ENCODE measurements around the gene SPG11. TPM values are rescaled to one million over a fixed set of nuclear protein-coding genes. Genes with fewer than 3 reads are reported as not detected.

Gene SPG11
- total RNA-seq, 1 experiment from 2014 or later, result 38.3 TPM

- no peak for DNase-seq
- no peak overlapping the region for H3K4me2 ChIP-seq (ENCODE audit: insufficient read depth, insufficient read length, low read length)
- H3K9ac ChIP-seq (ENCODE audit: extremely low read depth, insufficient read length, low read length), result no peak overlapping the region
- WGBS (ENCODE audit: extremely low coverage, insufficient read length, low lambda C conversion rate), result no CpG with 5 or more reads among the region's 5 CpGs
- H2AFZ ChIP-seq (ENCODE audit: low read length), result no peak overlapping the region
- peaks cover 20 to 69% (median 64%) of the 10 kb centered on the region in 3 experiments for H3K36me3 Mint-ChIP-seq (ENCODE audit: insufficient read depth in 1 of 3, low read depth in 3 of 3)
- H3K79me1 ChIP-seq (ENCODE audit: insufficient read depth, low read depth, low read length, poor library complexity, severe bottlenecking), result no peaks in the 10 kb centered on the region
- H3K4me1 Mint-ChIP-seq, result no peaks in the 10 kb centered on the region
- H3K18ac ChIP-seq (ENCODE audit: insufficient read length, low read depth, low read length), result no peak overlapping the region
- H3K27ac ChIP-seq (ENCODE audit: insufficient read length, low read depth, low read length), result no peak overlapping the region
- no peak overlapping the region for H3K14ac ChIP-seq (ENCODE audit: insufficient read depth, low read length)
- no peaks in the 10 kb centered on the region for H3K23me2 ChIP-seq (ENCODE audit: insufficient read length, low read depth, low read length, poor library complexity, severe bottlenecking)
- H4K91ac ChIP-seq (ENCODE audit: insufficient read length, low read depth, low read length), result no peak overlapping the region
- H2BK15ac ChIP-seq (ENCODE audit: low read depth, low read length), result no peak overlapping the region
- no peak overlapping the region for H3K56ac ChIP-seq (ENCODE audit: insufficient read length, low read depth, low read length)
- no peak for TF ChIP-seq CTCF (conservative IDR thresholded peaks at IDR 0.05)
- no peak overlapping the region for H2AK5ac ChIP-seq (ENCODE audit: insufficient read length, low read length)
- H4K20me1 ChIP-seq (ENCODE audit: control insufficient read depth, insufficient read depth, insufficient read length), result no peaks in the 10 kb centered on the region
- H2BK120ac ChIP-seq (ENCODE audit: low read depth, low read length, poor library complexity, severe bottlenecking), result no peak overlapping the region
- no peak overlapping the region for H2BK12ac ChIP-seq (ENCODE audit: insufficient read length, low read depth, low read length)
- H3K27me3 ChIP-seq (ENCODE audit: insufficient read depth, low read length), result no peaks in the 10 kb centered on the region
- no peak overlapping the region for H2BK20ac ChIP-seq (ENCODE audit: low read depth, low read length, poor library complexity, severe bottlenecking)
- H2BK5ac ChIP-seq (ENCODE audit: insufficient read length, low read length), result no peak overlapping the region
- H3K9me3 Mint-ChIP-seq, result no peaks in the 10 kb centered on the region
- H3T11ph ChIP-seq (ENCODE audit: low read length), result no peak overlapping the region
- no peak overlapping the region for H3K27ac Mint-ChIP-seq
- H4K5ac ChIP-seq (ENCODE audit: insufficient read length, low read depth, low read length), result no peak overlapping the region
- H3K4me1 ChIP-seq (ENCODE audit: insufficient read depth, low read length), result no peaks in the 10 kb centered on the region
- no peaks in the 10 kb centered on the region for H3K9me3 ChIP-seq (ENCODE audit: control insufficient read depth, low read depth, low read length)
- H4K8ac ChIP-seq (replicated peaks; ENCODE audit: insufficient read length, low read depth, low read length), result no peak overlapping the region
- no peak overlapping the region for H3K23ac ChIP-seq (ENCODE audit: insufficient read length, low read depth, low read length)
- H3K79me2 ChIP-seq (ENCODE audit: insufficient read depth, low read length), result no peaks in the 10 kb centered on the region
- H3K27me3 Mint-ChIP-seq (ENCODE audit: low read depth), result no peaks in the 10 kb centered on the region
- no peak overlapping the region for H3K4me3 Mint-ChIP-seq
- no peak overlapping the region for H3K4ac ChIP-seq (ENCODE audit: low read depth, low read length)
Observed at GRCh38 chr15:44588541-44588940, 74.9 kb downstream of the SPG11 start.
